A549 (cell line): ENCODE results near the gene ZNF93. TPM values are rescaled to one million over a fixed set of nuclear protein-coding genes. Genes with fewer than 3 reads are reported as not detected.
"Not testable (repeated sequence)": the region's sequence is repeated elsewhere in the genome, so short reads cannot be mapped to it uniquely, and the experiment has no call there.

Experiments
- ATAC-seq, 2 experiments: fragments of 200-7000 bp in 1 of 2; fragments of >200 bp in 1 of 2; cut with Nextera tagmentation in 1 of 2; cut with Tn5 transposase in 1 of 2; 3 replicates each; pipeline versions ENCODE4 v1.8.0 to v1.9.1; 2018 to 2020; ENCODE audit warnings: mild to moderate bottlenecking in 1 of 2, moderate library complexity in 1 of 2
- CTCF ChIA-PET: fragments of 300-600 bp; sonication (Branson Sonifier 250); formaldehyde crosslinking; extraction: SDS; loops from one replicate; lab custom pipeline; 2021; ENCODE audit warnings: antibody characterized with exemption, inconsistent platforms; lab: Yijun Ruan, JAX
- POLR2A ChIA-PET: fragments of 350-600 bp; formaldehyde crosslinking; extraction: SDS; loops from one replicate; lab custom pipeline; 2021; ENCODE audit warnings: antibody characterized with exemption, inconsistent platforms; lab: Yijun Ruan, JAX
- DNase-seq, 2 experiments: peaks; one replicate each; pipeline versions ENCODE4 v3.0.0 to v3.0.0-alpha.2; 2011 to 2016; ENCODE audit warnings: low read depth in 1 of 2, low spot score in 1 of 2
- FAIRE-seq: peaks from 2 replicates; lab custom pipeline; 2011; peaks lifted over from hg19 to GRCh38; lab: Jason Lieb, UNC
- H3K27ac ChIP-seq, 2 experiments: fragments of >200 bp; sonication (Bioruptor Twin); formaldehyde crosslinking; 3 replicates each; pipeline ENCODE4 v1.5.1; 2016 to 2017
- H3K4me1 ChIP-seq: fragments of >200 bp; sonication (Bioruptor Twin); formaldehyde crosslinking; 3 replicates; pipeline ENCODE4 v1.6.1; 2016
- H3K4me2 ChIP-seq: fragments of >200 bp; sonication (Bioruptor Twin); formaldehyde crosslinking; 3 replicates; pipeline ENCODE4 v1.6.1; 2016
- H3K4me3 ChIP-seq: fragments of >200 bp; sonication (Bioruptor Twin); formaldehyde crosslinking; 3 replicates; pipeline ENCODE4 v1.5.1; 2016
- H3K9me3 ChIP-seq: fragments of >200 bp; sonication (Bioruptor Twin); formaldehyde crosslinking; 3 replicates; pipeline ENCODE4 v1.6.1; 2016
- BHLHE40 ChIP-seq: IDR thresholded peaks from 2 replicates; pipeline ENCODE4 v1.6.1; 2012; ENCODE audit warnings: low read depth, low read length, inconsistent platforms
- CBX8 ChIP-seq: fragments of 200-600 bp; sonication (generic); IDR thresholded peaks from 2 replicates; pipeline ENCODE4 v1.6.1; 2016
- FOSL2 ChIP-seq, 2 experiments: fragments of 450-650 bp in 1 of 2; fragments of >200 bp in 1 of 2; sonication (Bioruptor Twin) in 1 of 2; formaldehyde crosslinking; IDR thresholded peaks; 2 replicates each; pipeline versions ENCODE4 v1.5.0 to v1.6.1; 2016 to 2020; ENCODE audit warnings: mild to moderate bottlenecking in 1 of 2, moderate library complexity in 1 of 2
- HEYL ChIP-seq: fragments of 250-450 bp; sonication (Bioruptor Pico); IDR thresholded peaks from 2 replicates; pipeline ENCODE4 v1.8.0; 2021; ENCODE audit warnings: mild to moderate bottlenecking, moderate library complexity
- HOXA7 ChIP-seq: fragments of 250-450 bp; sonication (Bioruptor Pico); IDR thresholded peaks from 2 replicates; pipeline ENCODE4 v1.5.0; 2020; ENCODE audit warnings: mild to moderate bottlenecking, moderate library complexity
- JUN ChIP-seq, 2 experiments: fragments of >200 bp; sonication (Bioruptor Twin); formaldehyde crosslinking; IDR thresholded peaks; 2 replicates in 1 of 2; 3 replicates in 1 of 2; pipeline ENCODE4 v1.6.1; 2016 to 2017
- PHF8 ChIP-seq: fragments of 200-600 bp; sonication (generic); IDR thresholded peaks from 2 replicates; pipeline ENCODE4 v1.6.1; 2016; ENCODE audit warnings: low read depth, mild to moderate bottlenecking, antibody characterized with exemption, moderate library complexity, borderline replicate concordance
- RAD21 ChIP-seq, 2 experiments: fragments of >200 bp in 1 of 2; sonication (Bioruptor Twin) in 1 of 2; formaldehyde crosslinking in 1 of 2; IDR thresholded peaks in 1 of 2; conservative IDR thresholded peaks in 1 of 2; 2 replicates in 1 of 2; 3 replicates in 1 of 2; pipeline ENCODE4 v1.6.1; 2012 to 2018; ENCODE audit warnings: inconsistent platforms in 1 of 2
- RCOR1 ChIP-seq: fragments of 150-350 bp; IDR thresholded peaks from 2 replicates; pipeline ENCODE4 v1.6.1; 2014; ENCODE audit warnings: antibody characterized with exemption, low read length, low read depth
- SREBF2 ChIP-seq: fragments of 450-650 bp; IDR thresholded peaks from 2 replicates; pipeline ENCODE4 v1.6.1; 2014; ENCODE audit warnings: mild to moderate bottlenecking, moderate library complexity
- TFCP2L1 ChIP-seq: fragments of 250-450 bp; sonication (Bioruptor Pico); IDR thresholded peaks from 2 replicates; pipeline ENCODE4 v1.5.0; 2021; ENCODE audit warnings: mild to moderate bottlenecking
- ZFP36 ChIP-seq: fragments of 450-650 bp; IDR thresholded peaks from 2 replicates; pipeline ENCODE4 v1.6.1; 2014; ENCODE audit warnings: borderline replicate concordance; ENCODE audit not compliant: partially characterized antibody
- whole genome bisulfite sequencing: methylation state at CpG from one replicate; pipeline ENCODE4 v1.1.6; 2017; ENCODE audit errors: missing lambda C conversion rate; 5-methylcytosine and 5-hydroxymethylcytosine counted together
- polyA plus RNA-seq, 4 experiments: library from polyadenylated mRNA; depleted of rRNA in 3 of 4; stranded (reverse); fragments of >200 nt; fragmentation: RNase III in 1 of 4; extraction: RNeasy Plus Mini Kit Qiagen cat#74134 plus additional on column Dnase treatment in 1 of 4; gene quantifications; 2 replicates in 3 of 4; 3 replicates in 1 of 4; pipeline ENCODE4 v1.2.3, GENCODE V29; 2011 to 2017
- TF ChIP-seq, protein P1 (sequence below): fragments of 250-450 bp; sonication (Bioruptor Pico); IDR thresholded peaks from 2 replicates; pipeline ENCODE4 v1.5.0; 2020; ENCODE audit warnings: low read depth, mild to moderate bottlenecking, moderate library complexity
- TF ChIP-seq, protein P2 (sequence below): IDR thresholded peaks from 2 replicates; pipeline ENCODE4 v1.6.1; 2012

ZNF93 gene
- polyA plus RNA-seq, 2 of the 4 experiments (the other 2 are of a cell fraction): not detected

DNA sequence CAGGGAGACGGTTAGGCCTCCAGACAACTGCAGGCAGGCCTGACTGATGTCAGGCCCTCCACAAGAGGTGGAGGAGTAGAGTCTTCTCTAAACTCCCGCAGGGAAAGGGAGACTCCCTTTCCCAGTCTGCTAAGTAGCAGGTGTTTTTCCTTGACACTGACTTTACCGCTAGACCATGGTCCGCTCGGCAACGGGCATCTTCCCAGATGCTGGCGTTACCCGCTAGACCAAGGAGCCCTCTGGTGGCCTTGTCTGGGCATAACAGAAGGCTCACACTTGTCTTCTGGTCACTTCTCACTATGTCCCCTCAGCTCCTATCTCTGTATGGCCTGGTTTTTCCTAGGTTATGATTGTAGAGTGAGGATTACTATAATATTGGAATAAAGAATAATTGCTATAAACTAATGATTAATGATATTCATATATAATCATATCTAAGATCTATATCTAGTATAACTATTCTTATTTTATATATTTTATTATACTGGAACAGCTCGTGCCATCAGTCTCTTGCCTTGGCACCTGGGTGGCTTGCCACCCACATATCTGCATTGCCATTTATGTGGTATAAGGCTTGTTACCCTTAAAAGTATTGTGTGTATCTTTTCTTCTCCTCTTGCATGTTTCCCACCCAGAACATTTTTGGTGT lies 58.5 kb downstream of the ZNF93 start:
- H3K4me1 ChIP-seq, ATAC-seq, POLR2A ChIA-PET, H3K4me2 ChIP-seq, H3K4me3 ChIP-seq, H3K9me3 ChIP-seq, FAIRE-seq, CTCF ChIA-PET, H3K27ac ChIP-seq: not testable (repeated sequence)
- peak in 1 of 2 experiments; percentile 9 for DNase-seq
- peak in 1 of 2 experiments; percentile 32; a peak in 1 of 5 replicates for TF ChIP-seq RAD21 (conservative IDR thresholded peaks at IDR 0.05 in 1 of 2, IDR thresholded peaks at IDR 0.05 in 1 of 2)
- WGBS: 11% methylated on average over 8 of the region's 9 CpGs

DNA sequence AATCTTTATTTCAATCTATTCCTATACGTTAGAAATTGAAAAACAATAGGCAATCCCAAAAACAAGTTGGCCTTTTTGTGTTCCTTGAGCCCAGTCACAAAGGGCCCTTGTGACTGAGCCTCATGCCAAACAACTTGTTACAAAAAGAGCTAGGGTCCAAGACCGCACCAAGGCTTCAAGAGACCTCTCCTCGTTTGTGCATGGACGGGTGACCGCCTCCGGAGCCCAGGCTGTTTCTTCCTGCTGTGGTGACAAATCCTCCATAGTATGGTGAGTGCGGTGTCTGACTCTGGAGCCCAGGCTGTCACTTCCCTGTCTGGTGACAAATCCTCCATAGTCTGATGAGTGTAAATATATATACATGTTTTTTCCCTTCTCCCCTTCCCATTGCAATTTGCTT lies 63.7 kb downstream of the ZNF93 start:
- no peak for FAIRE-seq
- WGBS: 15% methylated on average over 7 of the region's 7 CpGs

DNA sequence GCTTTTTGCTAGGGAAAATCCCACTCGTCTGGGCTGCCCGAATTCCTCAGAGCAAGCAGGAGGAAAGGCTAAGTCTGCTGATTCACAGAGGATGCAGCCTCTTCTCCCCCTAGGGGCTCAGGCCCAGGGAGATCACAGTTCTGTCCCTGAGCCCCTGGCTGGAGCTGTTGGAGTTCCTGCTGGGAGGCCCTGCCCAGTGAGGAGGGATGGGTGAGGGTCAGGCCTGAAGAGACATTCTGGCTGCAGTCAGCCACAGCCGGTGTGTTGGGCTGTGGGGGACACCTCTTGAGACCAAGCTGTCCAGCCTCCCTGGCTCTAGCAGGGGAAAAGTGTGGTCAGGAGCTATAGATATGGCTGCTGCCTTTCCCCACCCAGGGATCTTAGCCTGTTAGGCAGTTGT lies 65.4 kb downstream of the ZNF93 start:
- 0% methylated on average over 3 of the region's 3 CpGs for WGBS
- POLR2A ChIA-PET, H3K4me3 ChIP-seq, CTCF ChIA-PET, DNase-seq, FAIRE-seq, H3K4me1 ChIP-seq, ATAC-seq, H3K4me2 ChIP-seq, H3K9me3 ChIP-seq, H3K27ac ChIP-seq: not testable (repeated sequence)

More for the DNA sequence above, 63.7 kb downstream of the ZNF93 start:
- Histone ChIP-seq H3K4me1 (no peaks in the 10 kb centered on the region), H3K27ac (no peak overlapping the region), H3K4me3 (no peak overlapping the region), H3K4me2 (no peak overlapping the region), H3K9me3 (no peaks in the 10 kb centered on the region)
- no peak for TF ChIP-seq HOXA7 (CRISPR knock-in tag)
- no peak for TF ChIP-seq FOSL2 (IDR thresholded peaks at IDR 0.05)
- TF ChIP-seq FOSL2 (CRISPR knock-in tag; IDR thresholded peaks at IDR 0.05): no peak
- no peak for TF ChIP-seq TFCP2L1 (CRISPR knock-in tag)
- TF ChIP-seq, protein P1, sequence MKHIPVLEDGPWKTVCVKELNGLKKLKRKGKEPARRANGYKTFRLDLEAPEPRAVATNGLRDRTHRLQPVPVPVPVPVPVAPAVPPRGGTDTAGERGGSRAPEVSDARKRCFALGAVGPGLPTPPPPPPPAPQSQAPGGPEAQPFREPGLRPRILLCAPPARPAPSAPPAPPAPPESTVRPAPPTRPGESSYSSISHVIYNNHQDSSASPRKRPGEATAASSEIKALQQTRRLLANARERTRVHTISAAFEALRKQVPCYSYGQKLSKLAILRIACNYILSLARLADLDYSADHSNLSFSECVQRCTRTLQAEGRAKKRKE (CRISPR knock-in tag): no peak
- no peak for TF ChIP-seq HEYL (CRISPR knock-in tag)
- TF ChIP-seq JUN (IDR thresholded peaks at IDR 0.05): no peak
- TF ChIP-seq, protein P2, sequence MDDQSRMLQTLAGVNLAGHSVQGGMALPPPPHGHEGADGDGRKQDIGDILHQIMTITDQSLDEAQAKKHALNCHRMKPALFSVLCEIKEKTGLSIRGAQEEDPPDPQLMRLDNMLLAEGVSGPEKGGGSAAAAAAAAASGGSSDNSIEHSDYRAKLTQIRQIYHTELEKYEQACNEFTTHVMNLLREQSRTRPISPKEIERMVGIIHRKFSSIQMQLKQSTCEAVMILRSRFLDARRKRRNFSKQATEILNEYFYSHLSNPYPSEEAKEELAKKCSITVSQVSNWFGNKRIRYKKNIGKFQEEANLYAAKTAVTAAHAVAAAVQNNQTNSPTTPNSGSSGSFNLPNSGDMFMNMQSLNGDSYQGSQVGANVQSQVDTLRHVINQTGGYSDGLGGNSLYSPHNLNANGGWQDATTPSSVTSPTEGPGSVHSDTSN: no peak
- CTCF ChIA-PET: no interaction called here
- ATAC-seq: no peak
- POLR2A ChIA-PET: no interaction called here
- DNase-seq: no peak

DNA sequence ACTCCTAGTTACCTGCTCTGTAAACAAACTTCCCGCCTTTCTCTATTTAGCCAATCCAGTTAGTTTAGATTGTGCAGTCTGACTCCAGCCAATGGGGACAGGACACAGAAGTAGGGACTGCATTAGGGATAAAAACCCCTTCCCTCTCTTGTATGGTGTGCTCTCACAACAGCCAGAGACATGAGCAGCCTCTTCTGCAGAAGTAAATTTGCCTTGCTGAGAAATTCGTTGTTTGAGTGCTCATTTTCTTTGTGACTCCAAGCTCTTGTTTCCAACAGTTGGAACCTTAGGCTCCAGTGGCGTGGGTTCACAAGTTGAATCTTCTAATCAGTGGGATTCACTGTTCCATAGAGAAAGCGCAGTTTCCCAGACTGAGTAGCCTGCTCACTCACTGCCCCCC lies 66.1 kb downstream of the ZNF93 start:
- Histone ChIP-seq H3K4me1 (no peaks in the 10 kb centered on the region), H3K4me3 (no peak overlapping the region), H3K27ac (no peak overlapping the region), H3K9me3 (no peaks in the 10 kb centered on the region), H3K4me2 (no peak overlapping the region)
- no peak for FAIRE-seq
- TF ChIP-seq RAD21 (conservative IDR thresholded peaks at IDR 0.05 in 1 of 2, IDR thresholded peaks at IDR 0.05 in 1 of 2): no peak
- no peak for TF ChIP-seq CBX8
- TF ChIP-seq BHLHE40: no peak
- no peak for TF ChIP-seq RCOR1
- TF ChIP-seq ZFP36: no peak
- TF ChIP-seq SREBF2: no peak
- TF ChIP-seq PHF8: no peak
- DNase-seq: no peak
- ChIA-PET CTCF (no interaction called here), POLR2A (no interaction called here)
- no peak for ATAC-seq
- 4% methylated on average over 4 of the region's 4 CpGs for WGBS

Other genes with a start within 250 kb of the ZNF93 start
- gene ATP13A1, start 237.3 kb upstream of the ZNF93 start, polyA plus RNA-seq (2011; rRNA removed): 10.8 and 13.7 TPM in 2 replicates
- 24.6 to 30.1 TPM (median 29.9 TPM) in 3 replicates for gene ATP13A1, start 237.3 kb upstream of the ZNF93 start, polyA plus RNA-seq (2017; fragmentation: RNase III; extraction: RNeasy Plus Mini Kit Qiagen cat#74134 plus additional on column Dnase treatment)
- 5.8 and 7.4 TPM in 2 replicates for gene ZNF101, start 232.1 kb upstream of the ZNF93 start, polyA plus RNA-seq (2011; rRNA removed)
- 4.1 to 5.2 TPM (median 4.9 TPM) in 3 replicates for gene ZNF101, start 232.1 kb upstream of the ZNF93 start, polyA plus RNA-seq (2017; fragmentation: RNase III; extraction: RNeasy Plus Mini Kit Qiagen cat#74134 plus additional on column Dnase treatment)
- gene ZNF14, start 167.8 kb upstream of the ZNF93 start, polyA plus RNA-seq (2011; rRNA removed): 2.8 and 2.9 TPM in 2 replicates
- 1.6 to 1.8 TPM (median 1.6 TPM) in 3 replicates for gene ZNF14, start 167.8 kb upstream of the ZNF93 start, polyA plus RNA-seq (2017; fragmentation: RNase III; extraction: RNeasy Plus Mini Kit Qiagen cat#74134 plus additional on column Dnase treatment)
- gene ZNF506, start 79.2 kb upstream of the ZNF93 start, polyA plus RNA-seq (2011; rRNA removed): 0.37 and 0.53 TPM in 2 replicates
- gene ZNF506, start 79.2 kb upstream of the ZNF93 start, polyA plus RNA-seq (2017; fragmentation: RNase III; extraction: RNeasy Plus Mini Kit Qiagen cat#74134 plus additional on column Dnase treatment): 0.10 to 0.33 TPM (median 0.32 TPM) in 3 replicates
- gene ZNF253, start 35.1 kb upstream of the ZNF93 start, polyA plus RNA-seq (2011; rRNA removed): not detected in 2 replicates
- not detected in 3 replicates for gene ZNF253, start 35.1 kb upstream of the ZNF93 start, polyA plus RNA-seq (2017; fragmentation: RNase III; extraction: RNeasy Plus Mini Kit Qiagen cat#74134 plus additional on column Dnase treatment)
- not detected in 2 replicates for gene ZNF682, start 138.6 kb downstream of the ZNF93 start, polyA plus RNA-seq (2011; rRNA removed)
- gene ZNF682, start 138.6 kb downstream of the ZNF93 start, polyA plus RNA-seq (2017; fragmentation: RNase III; extraction: RNeasy Plus Mini Kit Qiagen cat#74134 plus additional on column Dnase treatment): not detected in 3 replicates
- gene ZNF90, start 177.1 kb downstream of the ZNF93 start, polyA plus RNA-seq (2011; rRNA removed): not detected in 2 replicates
- gene ZNF90, start 177.1 kb downstream of the ZNF93 start, polyA plus RNA-seq (2017; fragmentation: RNase III; extraction: RNeasy Plus Mini Kit Qiagen cat#74134 plus additional on column Dnase treatment): not detected in 3 replicates